Activated CD8-positive, alpha-beta memory T cell treated with anti-CD3 and anti-CD28 coated beads, Interleukin-2, amount 50 U/mL, for 4 hours (primary cell): ENCODE measurements around the gene CUX1.
"Not testable (repeated sequence)": the region's sequence is repeated elsewhere in the genome, so short reads cannot be mapped to it uniquely, and the experiment has no call there.

Source experiments
- DNase-seq: peaks from one replicate; pipeline ENCODE4 v3.0.0-alpha.2; 2020

Gene CUX1

DNA sequence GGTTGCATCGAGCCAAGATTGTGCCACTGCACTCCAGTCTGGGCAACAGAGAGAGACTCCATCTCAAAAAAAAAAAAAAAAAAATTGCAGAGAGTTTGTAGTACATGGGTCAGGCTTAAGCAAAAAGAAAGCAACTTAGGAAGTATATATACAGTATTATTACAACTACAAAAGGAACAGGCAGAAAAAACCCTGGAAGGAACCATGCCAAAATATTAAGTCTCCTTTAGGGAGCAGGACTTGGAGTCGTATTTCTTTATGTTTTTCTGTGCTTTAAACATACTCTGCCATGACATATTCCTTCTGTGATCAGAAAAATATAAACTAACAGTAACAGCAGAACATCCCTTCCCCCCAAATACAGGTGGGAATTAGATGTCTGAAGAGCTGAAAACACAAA is 144.4 kb downstream of the CUX1 start:
- DNase-seq: no peak

DNA sequence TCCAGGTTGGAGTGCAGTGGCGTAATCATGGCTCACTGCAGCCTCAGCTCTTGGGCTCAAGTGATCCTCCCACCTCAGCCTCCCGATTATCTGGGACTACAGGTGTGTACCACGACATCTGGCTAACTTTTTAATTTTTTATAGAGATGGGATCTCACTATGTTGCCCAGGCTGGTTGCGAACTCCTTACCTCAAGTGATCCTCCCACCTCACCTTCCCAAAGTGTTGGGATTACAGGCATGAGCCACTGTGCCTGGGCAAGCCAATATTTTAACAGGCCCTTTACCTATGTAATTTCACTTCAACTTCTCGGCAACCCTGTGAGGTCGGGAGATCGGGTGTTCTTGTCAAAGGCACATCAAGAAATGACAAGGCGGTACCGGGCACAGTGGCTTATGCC is 146.3 kb downstream of the CUX1 start:
- no peak for DNase-seq

DNA sequence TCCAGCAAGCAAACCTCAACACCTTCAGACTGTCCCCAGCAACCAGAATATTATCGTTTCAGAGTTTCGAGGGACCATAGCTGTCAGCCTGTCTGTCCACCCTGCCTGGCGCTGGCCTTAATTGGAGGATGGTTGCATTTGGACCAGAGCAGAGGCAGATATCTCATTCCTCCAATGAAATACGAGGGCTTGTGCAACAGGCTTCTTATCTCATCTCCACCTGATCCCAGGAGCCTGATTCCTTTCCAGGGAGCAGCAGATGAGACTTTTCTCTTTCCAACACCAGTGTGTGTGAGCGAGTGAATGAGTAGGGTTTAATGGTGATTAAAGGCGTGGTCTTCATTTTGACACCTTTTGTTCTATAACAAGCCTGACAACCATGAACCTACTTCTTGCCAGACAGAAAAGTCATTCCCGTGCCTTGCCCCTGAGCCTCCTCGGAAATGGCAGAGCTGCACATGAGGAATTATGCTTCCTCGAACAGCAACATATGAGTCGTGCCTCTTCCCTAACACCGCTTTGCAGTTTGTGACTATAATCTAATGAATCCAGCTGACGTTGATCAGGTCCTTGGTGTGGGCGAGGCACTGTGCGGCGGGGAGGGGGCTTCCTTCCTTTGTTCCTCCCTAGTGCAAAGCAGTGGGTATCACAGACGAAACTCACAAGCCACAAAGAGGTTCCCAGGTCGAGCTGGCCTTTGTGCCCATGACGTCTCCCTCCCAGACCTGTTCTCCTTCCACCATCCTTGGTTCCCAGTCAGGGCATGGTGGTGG is 147.4 kb downstream of the CUX1 start:
- DNase-seq: no peak

DNA sequence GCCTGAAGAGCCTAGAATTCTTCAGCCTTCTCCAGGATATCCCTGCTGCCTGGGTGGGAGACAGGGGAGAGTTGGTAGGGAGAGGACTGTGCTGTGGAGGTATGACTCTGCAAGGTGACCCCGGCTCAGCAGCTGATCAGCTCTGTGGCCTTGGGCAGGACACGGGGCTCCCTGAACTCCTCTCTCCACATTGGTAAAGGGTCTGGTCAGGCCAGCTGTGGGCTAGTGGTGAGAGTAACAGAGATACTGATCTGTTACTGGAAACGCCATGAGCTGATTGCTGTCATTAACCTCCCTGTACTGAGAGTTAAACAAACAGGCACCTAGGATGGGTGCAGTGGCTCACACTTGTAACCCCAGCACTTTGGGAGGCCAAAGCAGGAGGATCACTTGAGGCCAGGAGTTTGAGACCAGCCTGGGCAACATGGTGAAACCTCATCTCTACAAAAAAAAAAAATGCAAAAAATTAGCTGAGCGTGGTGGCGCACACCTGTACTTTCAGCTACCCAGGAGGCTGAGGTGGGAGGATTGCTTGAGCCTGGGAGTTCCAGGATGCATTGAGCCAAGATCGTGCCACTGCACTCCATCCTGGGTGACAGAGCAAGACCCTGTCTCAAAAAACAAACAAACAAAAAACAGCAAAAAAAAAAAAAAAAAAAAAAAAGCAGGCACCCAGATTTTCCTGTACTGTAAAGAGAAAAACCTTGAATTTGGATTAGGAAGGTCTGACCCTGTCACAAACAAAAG is 151.5 kb downstream of the CUX1 start:
- no peak for DNase-seq

DNA sequence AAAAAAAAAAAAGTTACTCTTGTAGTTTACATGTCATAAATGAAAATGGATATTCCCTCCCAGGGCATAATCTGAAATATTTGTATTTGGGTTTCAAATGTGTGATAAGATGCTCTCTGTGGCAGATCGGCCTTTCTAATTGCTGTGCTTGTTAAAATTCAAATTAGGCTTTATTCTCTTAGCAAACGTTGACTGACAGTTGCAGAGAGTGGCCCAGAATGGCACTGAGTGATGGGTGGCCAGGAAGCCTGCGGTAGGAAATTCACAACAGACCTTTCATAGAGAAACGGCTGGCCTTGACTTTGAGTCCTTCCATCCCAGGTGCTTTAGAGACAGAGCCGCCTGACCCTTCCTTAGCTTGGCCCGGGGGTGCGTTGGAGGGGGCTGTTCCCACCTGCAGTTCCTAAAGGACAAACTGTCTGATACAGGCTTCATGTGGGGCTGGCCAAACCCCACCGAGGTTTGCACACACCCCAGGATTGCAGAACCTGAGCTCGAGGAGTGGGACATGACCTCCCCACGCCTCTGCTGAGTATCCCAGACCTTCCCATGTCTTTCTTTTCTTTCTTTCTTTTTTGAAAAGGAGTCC is 152.7 kb downstream of the CUX1 start:
- DNase-seq: no peak

DNA sequence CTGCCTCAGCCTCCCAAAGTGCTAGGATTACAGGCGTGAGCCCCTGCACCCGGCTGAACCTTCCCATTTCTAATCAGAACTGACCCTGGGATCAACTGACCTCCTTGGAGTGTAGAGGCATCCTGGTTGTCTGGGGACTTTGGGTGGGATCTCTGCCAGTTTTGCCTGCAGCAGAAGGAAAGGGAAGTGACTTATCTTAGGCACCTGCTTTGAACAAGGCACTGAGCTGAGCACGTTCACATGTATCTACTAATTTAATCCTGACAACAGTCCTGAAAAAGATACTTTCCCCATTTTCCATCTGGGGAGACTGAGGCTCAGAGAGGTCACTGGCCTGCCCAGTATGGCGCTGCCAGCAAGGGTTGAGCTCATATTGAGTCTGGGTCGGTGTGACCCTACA is 153.4 kb downstream of the CUX1 start:
- no peak for DNase-seq

DNA sequence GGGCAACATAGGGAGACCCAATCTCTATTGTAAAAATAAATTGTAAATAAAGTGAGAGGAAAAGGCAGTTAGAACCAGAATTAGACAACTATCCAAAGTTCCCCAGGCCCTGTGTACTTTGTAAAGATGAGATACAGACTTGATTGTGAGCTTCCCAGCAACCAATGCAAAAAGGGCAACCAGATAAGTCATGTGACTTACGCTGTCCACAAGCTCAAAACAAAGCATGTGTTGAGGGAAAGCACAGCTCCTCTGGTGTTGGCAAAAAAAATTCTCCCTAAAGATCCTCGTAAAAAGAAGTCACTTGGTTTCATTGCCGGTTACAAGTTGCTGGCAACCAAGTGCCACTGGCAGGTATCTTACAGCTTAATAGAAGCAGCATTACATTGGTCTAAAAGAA is 154.0 kb downstream of the CUX1 start:
- DNase-seq: no peak

DNA sequence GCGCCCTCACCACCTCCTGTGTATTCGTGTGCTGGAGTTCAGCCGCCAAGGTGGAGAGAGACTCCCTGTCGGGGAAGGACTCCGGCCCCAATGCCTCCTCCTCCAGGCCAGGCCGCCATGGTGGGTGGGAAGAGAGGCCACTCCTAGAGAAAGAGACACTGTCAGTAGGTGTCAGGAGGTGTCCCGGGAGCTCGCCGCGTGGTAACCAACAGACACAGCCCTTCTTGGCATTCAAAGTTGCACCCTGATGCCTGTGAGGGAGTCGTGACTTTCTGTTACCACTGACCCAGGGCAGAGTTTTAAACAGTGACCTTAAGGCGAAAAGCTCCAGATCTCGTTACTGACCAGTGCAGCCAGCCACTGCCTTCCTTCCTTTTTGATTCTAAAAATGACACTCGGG is 155.2 kb downstream of the CUX1 start:
- DNase-seq: no peak

DNA sequence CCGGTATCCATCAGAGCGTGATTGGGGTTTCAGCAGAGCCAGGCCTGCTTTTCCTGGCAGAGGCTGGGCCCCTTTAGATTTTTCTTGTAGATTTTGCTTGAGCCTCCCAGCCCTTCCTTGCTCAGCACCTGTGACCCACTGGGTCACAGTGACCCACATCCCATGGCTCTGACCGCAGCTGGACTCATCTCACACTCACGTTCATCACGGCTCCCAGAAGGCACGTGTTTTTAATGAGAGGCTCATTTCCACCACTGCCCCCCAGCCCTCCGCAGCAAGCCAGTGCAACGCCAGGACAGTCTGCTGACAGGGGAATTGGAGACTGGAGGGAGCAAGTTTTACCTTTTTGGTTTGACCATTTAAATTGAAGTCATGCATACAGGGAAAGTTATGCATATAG is 155.7 kb downstream of the CUX1 start:
- DNase-seq: no peak

DNA sequence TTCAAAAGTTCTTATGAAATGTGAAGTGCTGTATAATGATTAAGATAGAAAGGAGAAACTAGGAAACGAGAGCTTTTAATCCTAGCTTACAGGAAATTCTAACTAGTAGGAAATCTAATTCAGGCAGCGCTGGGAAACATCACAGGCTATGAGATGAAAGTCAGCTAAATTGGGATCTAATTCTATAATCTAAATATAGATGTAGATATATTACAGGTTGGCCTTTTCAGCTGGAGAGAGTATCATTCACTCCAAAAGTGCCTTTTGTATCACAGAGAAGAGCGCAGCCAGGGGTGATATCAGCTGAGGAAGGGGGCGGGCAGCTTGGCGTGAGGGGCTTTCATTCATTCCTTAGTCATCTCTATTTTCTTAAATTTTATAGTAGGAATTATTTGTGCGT is 157.0 kb downstream of the CUX1 start:
- no peak for DNase-seq

DNA sequence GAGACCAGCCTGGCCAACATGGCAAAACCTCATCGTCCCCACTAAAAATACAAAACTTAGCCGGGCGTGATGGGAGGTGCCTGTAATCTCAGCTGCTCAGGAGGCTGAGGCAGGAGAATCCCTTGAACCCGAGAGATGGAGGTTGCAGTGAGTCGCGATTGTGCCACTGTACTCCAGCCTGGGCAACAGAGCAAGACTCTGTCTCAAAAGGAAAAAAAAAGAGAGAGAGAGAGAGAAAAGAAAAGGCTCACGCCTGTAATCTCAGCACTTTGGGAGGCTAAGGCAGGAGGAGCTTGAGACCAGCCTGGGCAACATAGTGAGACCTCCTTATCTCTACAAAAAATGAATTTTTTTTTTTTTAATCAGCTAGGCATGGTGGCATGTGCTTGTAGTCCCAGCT is 157.6 kb downstream of the CUX1 start:
- no peak for DNase-seq

DNA sequence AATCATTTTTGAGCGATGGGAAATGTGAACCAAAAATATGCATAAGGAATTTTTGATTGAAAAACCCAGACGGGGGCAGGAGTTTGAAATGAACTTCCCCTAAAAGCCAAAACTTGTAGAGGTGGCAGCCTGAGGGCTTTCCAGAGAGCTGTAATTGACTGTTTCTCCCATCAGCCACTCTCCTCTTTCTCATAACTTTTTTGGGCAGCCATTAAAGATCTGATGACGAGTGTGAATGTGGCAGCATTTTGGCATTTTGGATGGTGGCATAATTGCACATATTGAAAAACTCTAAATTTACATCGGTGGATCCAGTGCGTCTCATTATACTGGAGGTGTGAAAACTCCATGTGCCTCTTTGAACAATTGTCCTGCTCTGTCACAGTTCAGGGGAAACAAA is 159.0 kb downstream of the CUX1 start:
- no peak for DNase-seq

DNA sequence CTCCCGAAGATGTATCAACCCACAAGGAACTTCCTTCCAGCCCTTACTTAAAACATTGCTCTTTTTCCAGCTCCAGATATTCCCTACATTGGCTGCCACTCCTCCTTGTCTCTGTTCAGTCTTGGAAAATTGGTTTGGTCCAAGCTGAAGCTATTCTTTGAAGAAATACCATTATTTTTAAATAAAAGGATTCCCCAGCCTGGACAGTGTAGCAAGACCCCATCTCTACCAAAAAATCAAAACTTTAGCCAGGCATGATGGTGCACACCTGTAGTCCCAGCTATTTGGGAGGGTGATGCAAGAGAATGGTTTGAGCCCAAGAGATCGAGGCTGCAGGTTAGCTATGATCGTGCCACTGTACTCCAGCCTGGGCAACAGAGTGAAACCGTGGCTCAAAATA is 159.8 kb downstream of the CUX1 start:
- DNase-seq: no peak

DNA sequence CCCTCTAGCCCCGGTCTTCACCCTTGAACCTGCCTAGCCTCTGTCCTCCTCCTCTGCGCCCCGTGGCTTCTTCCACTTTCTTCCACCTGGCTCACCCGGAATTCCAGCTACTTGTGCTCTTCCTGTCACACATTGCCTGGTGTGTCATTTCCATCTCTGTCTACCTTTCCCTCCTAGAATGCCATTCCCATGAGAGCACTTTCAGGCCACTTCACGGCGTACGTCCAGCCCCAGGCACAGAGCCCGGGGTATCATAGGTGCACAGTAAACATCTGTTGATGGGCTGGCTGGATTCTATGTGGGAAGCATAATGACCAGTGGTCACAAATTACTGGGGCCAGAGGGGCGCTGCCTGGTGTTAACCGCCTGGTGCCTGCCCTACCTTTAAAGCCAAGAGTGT is 161.3 kb downstream of the CUX1 start:
- DNase-seq: no peak

DNA sequence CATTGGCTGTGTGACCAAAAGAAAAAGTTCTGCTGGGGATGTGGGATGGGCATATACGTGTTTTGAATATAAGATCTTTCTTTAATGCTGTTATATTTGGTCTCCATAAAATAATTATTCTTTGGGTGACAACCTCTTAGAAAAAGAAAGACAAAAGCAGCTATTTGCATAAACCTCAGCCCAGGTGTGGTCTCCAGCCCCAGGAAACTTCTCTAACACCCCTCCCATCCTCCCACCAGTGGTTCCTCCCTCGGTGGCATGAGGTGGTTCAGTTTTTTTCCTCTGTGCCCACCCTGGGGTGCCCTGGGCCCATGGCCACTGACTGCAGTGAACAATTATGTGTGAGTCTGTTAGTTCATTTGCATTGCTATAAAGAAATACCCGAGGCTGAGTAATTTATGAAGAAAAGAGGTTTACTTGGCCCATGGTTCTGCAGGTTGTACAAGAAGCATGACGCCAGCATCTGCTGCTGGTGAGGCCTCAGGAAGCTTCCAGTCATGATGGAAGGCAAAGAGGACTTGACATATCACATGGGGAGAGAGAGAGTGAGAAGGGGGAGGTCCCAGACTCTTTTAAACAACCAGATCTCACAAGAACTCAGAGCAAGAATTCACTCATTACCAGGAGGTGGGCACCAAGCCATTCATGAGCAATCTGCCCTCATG is 165.9 kb downstream of the CUX1 start:
- DNase-seq: no peak

DNA sequence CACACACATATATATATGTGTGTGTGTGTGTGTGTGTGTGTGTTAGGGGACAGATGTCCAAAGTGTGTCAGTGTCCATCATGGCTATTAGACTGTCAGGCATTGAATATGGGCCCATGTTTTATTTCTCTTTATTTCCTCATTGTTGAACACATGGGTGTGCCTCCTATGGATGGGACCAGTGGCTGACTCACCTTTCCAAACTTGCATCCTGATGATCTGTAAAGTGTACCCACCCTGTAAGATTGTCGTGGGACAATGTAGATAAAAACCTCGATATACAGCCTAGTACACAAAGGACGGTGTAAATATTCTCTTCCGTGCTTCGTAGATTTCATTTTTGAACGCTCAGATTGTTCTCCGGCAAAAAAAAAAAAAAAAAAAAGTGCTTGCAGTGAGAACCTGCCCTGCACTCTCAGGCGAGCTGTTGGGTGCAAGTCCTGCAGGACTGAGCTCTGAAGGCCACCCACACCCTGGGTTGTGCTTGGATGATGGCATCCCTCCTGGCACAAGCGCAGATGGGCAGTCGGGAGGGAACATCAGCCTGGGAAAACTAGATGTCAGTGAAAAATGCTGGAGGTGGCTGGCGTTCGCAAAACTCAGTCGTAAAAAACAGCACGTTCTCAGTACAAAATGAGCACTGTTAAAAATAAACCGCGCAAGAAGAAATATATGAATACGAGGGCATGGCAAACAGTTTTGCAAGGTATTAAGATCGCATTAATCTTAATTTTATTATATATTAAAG is 166.9 kb downstream of the CUX1 start:
- no peak for DNase-seq

DNA sequence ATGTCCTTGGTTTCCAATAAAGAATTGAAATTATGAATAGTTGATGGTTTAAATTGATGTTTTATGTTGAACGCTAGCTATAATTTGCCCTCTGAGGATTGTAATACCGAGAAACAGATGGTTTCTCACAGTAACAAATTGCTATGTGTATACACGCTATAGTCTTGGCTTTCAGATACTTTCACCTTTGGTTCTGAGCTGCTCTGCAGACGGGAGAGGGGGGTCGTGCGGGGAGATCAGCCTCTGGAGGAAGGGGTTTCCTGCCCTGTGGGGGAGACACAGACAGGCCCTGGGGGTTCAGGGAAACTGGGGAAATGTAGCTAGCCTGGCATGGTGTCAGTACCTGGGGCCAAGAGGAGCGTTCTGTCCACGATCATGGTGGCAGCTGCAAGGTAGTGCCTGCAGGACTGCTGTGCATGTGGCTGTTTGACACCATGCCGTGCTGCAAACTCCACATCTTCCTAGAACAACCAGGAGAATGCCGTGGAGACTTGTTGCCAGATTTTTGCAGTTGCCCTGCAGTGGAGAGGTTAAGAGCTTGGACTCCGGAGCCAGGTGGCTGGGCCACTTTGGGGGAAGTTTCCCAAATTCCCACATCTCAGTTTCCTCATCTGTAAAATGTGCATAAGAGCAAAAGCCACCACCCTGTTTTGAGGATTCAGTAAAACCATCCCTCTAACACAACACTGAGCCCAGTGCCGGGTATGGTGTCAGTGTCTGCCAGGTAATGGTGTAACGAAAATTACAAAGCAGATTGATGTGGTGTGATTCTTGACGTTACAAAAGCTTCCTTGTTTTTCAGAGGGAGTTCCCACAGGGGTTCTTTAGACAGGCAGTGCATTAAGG is 167.9 kb downstream of the CUX1 start:
- no peak for DNase-seq

DNA sequence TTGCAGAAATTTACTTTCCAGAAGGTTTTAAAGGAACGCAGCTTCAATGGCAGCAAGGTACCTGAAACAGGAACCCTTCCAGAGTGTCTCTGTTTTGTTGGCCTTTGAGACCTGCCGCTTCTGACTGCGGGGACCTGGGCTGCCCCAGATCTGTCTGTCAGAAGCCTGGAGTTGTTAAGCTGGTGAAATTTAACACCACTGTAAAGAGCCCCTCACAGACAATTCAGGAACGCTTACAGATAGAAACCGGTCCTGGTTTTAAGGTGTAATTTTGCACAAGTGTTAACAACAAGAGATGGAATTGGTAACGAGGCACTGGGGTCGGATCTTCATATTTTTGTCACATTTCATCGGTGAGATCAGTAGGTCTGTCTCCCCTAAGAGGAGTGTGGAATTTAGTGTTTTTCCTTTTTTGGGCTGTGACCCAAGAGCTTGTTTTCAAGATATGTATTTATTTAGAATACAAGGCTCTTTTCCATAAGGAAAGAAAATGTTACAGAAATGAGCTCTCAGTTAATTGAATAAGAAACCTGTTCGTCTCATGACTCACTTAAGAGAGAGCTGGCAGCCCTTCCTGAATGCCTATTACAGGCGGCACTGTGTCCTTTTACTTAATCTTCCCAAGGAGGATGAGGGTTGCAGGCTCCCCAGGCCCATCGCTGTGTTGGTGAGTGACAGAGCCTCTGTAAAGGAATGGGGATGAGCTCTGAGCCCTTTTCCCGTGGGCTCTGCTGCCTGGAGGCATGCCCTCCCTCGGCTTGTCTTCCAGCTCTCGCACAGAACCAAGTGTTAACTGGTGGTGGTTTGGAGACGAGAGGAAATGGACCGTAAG is 168.7 kb downstream of the CUX1 start:
- no peak for DNase-seq

DNA sequence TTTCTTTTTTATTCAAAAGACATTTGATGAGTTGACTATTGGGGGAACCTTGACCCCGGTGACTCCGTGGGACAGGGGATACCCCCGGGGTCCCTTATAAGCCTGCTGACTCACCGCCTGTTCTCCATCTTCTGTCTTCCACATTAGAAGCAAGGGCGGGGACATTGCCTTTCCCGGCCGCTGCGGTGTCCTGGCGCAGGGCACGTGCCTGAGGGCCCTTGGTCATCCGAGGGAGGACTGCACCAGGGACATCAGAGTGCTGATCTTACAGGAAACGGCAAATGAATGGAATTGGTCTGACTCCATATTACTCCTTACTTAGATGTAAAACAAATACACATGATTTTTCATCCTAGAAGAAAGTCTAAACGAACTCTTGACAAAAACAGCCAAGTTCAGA is 170.1 kb downstream of the CUX1 start:
- DNase-seq: no peak

DNA sequence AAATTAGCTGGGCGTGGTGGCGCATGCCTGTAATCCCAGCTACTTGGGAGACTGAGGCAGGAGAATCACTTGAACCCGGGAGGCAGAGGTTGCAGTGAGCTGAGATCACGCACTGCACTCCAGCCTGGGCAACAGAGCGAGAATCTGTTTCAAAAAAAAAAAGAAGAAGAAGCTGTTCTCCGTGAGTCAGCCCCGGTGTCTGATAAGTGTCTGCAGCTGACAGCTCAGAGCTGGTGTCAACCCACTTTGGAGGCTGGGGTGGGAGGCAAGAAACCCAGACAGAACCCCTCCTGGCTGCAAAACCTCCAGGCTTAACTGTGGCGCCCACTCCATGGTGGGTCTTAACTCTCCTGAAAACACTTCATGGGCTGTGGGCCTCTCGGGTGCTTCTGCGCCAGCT is 170.6 kb downstream of the CUX1 start:
- not testable (repeated sequence) for DNase-seq

DNA sequence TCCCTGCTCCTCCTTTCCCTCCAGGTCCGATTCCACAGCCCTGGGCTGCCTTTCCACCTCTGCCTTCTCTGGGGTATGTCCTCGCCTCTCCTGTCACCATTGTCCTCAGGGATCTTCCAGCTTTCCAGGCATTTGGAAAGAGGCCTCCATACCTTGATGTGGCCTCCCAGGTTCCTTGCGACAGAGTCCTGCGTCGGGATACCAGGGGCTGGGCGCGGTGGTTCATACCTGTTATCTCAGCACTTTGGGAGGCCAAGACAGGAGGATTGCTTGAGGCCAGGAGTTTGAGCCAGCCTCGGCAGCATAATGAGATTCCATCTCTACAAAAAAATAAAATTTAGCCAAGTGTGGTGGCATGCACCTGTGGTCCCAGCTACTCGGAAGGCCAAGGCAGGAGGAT is 171.1 kb downstream of the CUX1 start:
- DNase-seq: no peak
